Measurements from ENCODE around the gene KRT31. TPM values are rescaled to one million over a fixed set of nuclear protein-coding genes. Genes with fewer than 3 reads are reported as not detected.
"Not testable (repeated sequence)": the region's sequence is repeated elsewhere in the genome, so short reads cannot be mapped to it uniquely, and the experiment has no call there.

KRT31 gene
- total and polyA plus RNA-seq, 8 donors: not detected

- Histone ChIP-seq H3K4me1 (no peaks in the 10 kb centered on the region), H3K27me3 (no peaks in the 10 kb centered on the region), H3K27ac (no peak overlapping the region), H3K9me3 (peaks cover 0 to 12% of the 10 kb centered on the region in 2 donors), H3K4me3 (no peak overlapping the region), H3K36me3 (no peaks in the 10 kb centered on the region)
- intact Hi-C loops (cut with DNase I): no loop called here
- TF ChIP-seq CTCF (IDR thresholded peaks at IDR 0.05): no peak
- ATAC-seq: no peak
- DNase-seq: no peak
Measured at GRCh38 chr17:41390411-41390938, 6.9 kb downstream of the KRT31 start.

- Histone ChIP-seq H3K4me3 (no peak overlapping the region), H3K4me1 (no peaks in the 10 kb centered on the region), H3K27me3 (no peaks in the 10 kb centered on the region), H3K9me3 (peaks cover 0 to 12% of the 10 kb centered on the region in 2 donors), H3K36me3 (no peaks in the 10 kb centered on the region), H3K27ac (no peak overlapping the region)
- ATAC-seq (no peak), DNase-seq (no peak)
- intact Hi-C loops (cut with DNase I): no loop called here
- TF ChIP-seq CTCF (IDR thresholded peaks at IDR 0.05): no peak
Measured at GRCh38 chr17:41387670-41388069, 9.7 kb downstream of the KRT31 start.

- no peak overlapping the region for H3K4me3 ChIP-seq
- DNase-seq (no peak), ATAC-seq (no peak)
- no peak overlapping the region for H3K27ac ChIP-seq
- H3K27me3 ChIP-seq: peaks cover 0 to 5% of the 10 kb centered on the region in 2 donors
- H3K9me3 ChIP-seq: peaks cover 0 to 12% of the 10 kb centered on the region in 2 donors
- TF ChIP-seq CTCF (IDR thresholded peaks at IDR 0.05): no peak
- H3K36me3 ChIP-seq: no peaks in the 10 kb centered on the region
- intact Hi-C loops (cut with DNase I): no loop called here
- no peaks in the 10 kb centered on the region for H3K4me1 ChIP-seq
Measured at GRCh38 chr17:41386227-41386626, 11.2 kb downstream of the KRT31 start.

- Histone ChIP-seq H3K4me1 (no peaks in the 10 kb centered on the region), H3K9me3 (peaks cover 0 to 12% of the 10 kb centered on the region in 2 donors), H3K27me3 (peaks cover 0 to 5% of the 10 kb centered on the region in 2 donors), H3K4me3 (no peak overlapping the region), H3K27ac (no peak overlapping the region), H3K36me3 (no peaks in the 10 kb centered on the region)
- TF ChIP-seq CTCF (IDR thresholded peaks at IDR 0.05): no peak
- ATAC-seq (no peak), DNase-seq (no peak)
- intact Hi-C loops (cut with DNase I): no loop called here
Measured at GRCh38 chr17:41383690-41384089, 13.7 kb downstream of the KRT31 start.

GRCh38 chr17:41382394-41382793 is 15.0 kb downstream of the KRT31 start:
- DNase-seq: no peak
- Histone ChIP-seq H3K27me3 (peaks cover 0 to 5% of the 10 kb centered on the region in 2 donors), H3K4me1 (no peaks in the 10 kb centered on the region), H3K36me3 (no peaks in the 10 kb centered on the region), H3K27ac (no peak overlapping the region), H3K4me3 (no peak overlapping the region), H3K9me3 (peaks cover 0 to 12% of the 10 kb centered on the region in 2 donors)
- intact Hi-C loops (cut with DNase I): no loop called here
- TF ChIP-seq CTCF (IDR thresholded peaks at IDR 0.05): no peak
- ATAC-seq: no peak

- DNase-seq; H3K4me3 ChIP-seq; H3K4me1 ChIP-seq; intact Hi-C loops (cut with DNase I); H3K27ac ChIP-seq; H3K27me3 ChIP-seq; H3K36me3 ChIP-seq; ATAC-seq: not testable (repeated sequence)
- H3K9me3 ChIP-seq: peaks cover 0 to 10% of the 10 kb centered on the region in 2 donors
Measured at GRCh38 chr17:41381943-41382342, 15.5 kb downstream of the KRT31 start, which contains the start of gene KRT34. TSS of gene KRT34 (minus strand) at chr17:41382306. CDS start at chr17:41382246, 60 bp downstream.

- H3K4me1 ChIP-seq; H3K36me3 ChIP-seq; H3K4me3 ChIP-seq; H3K9me3 ChIP-seq; H3K27ac ChIP-seq; H3K27me3 ChIP-seq; intact Hi-C loops (cut with DNase I); ATAC-seq; DNase-seq: not testable (repeated sequence)
Measured at GRCh38 chr17:41380091-41380490, 17.3 kb downstream of the KRT31 start.

Data from left lung (tissue), 10 donors.